H9 (cell line): ENCODE measurements around the gene GLCCI1. TPM values are rescaled to one million over a fixed set of nuclear protein-coding genes. Genes with fewer than 3 reads are reported as not detected.

ENCODE experiments used
- DNase-seq: peaks from one replicate; pipeline ENCODE4 v3.0.0-alpha.2; 2017
- H2AFZ ChIP-seq: one replicate; pipeline ENCODE4 v1.6.1; 2013; ENCODE audit warnings: mild to moderate bottlenecking, low read length, control low read depth, moderate library complexity
- H2AK5ac ChIP-seq: 2 replicates; pipeline ENCODE4 v1.6.1; 2013; ENCODE audit warnings: low read length, control low read depth, mixed read lengths; ENCODE audit not compliant: insufficient read length
- H2BK120ac ChIP-seq: one replicate; pipeline ENCODE4 v1.6.1; 2013; ENCODE audit warnings: low read depth, mild to moderate bottlenecking, low read length, control low read depth, inconsistent platforms; ENCODE audit not compliant: poor library complexity, severe bottlenecking
- H2BK12ac ChIP-seq: 2 replicates; pipeline ENCODE4 v1.6.1; 2013; ENCODE audit warnings: low read length, control low read depth, mixed read lengths, low read depth; ENCODE audit not compliant: insufficient read length
- H2BK15ac ChIP-seq: 2 replicates; pipeline ENCODE4 v1.6.1; 2013; ENCODE audit warnings: low read depth, low read length, control low read depth
- H2BK20ac ChIP-seq: one replicate; pipeline ENCODE4 v1.6.1; 2013; ENCODE audit warnings: low read depth, mild to moderate bottlenecking, low read length, control low read depth, inconsistent platforms; ENCODE audit not compliant: poor library complexity, severe bottlenecking
- H2BK5ac ChIP-seq: 2 replicates; pipeline ENCODE4 v1.6.1; 2013; ENCODE audit warnings: low read length, control low read depth, mixed read lengths; ENCODE audit not compliant: insufficient read length
- H3K14ac ChIP-seq: 2 replicates; pipeline ENCODE4 v1.6.1; 2013; ENCODE audit warnings: low read length, control low read depth; ENCODE audit not compliant: insufficient read depth
- H3K18ac ChIP-seq: 2 replicates; pipeline ENCODE4 v1.6.1; 2013; ENCODE audit warnings: low read depth, mild to moderate bottlenecking, mixed read lengths, low read length, control low read depth; ENCODE audit not compliant: insufficient read length
- H3K23ac ChIP-seq: 2 replicates; pipeline ENCODE4 v1.6.1; 2013; ENCODE audit warnings: low read length, control low read depth, mixed read lengths, low read depth; ENCODE audit not compliant: insufficient read length
- H3K23me2 ChIP-seq: 2 replicates; pipeline ENCODE4 v1.6.1; 2013; ENCODE audit warnings: low read depth, mild to moderate bottlenecking, mixed read lengths, low read length, control low read depth; ENCODE audit not compliant: insufficient read length, poor library complexity, severe bottlenecking
- H3K27ac ChIP-seq: 2 replicates; pipeline ENCODE4 v1.5.1; 2013; ENCODE audit warnings: low read length, control low read depth, mixed read lengths, low read depth; ENCODE audit not compliant: insufficient read length
- H3K27me3 ChIP-seq: 2 replicates; pipeline ENCODE4 v1.6.1; 2013; ENCODE audit warnings: low read length, control low read depth, inconsistent platforms; ENCODE audit not compliant: insufficient read depth
- H3K4ac ChIP-seq: 2 replicates; pipeline ENCODE4 v1.6.1; 2013; ENCODE audit warnings: low read depth, mild to moderate bottlenecking, control low read depth, inconsistent platforms, low read length, moderate library complexity
- H3K4me1 ChIP-seq: 2 replicates; pipeline ENCODE4 v1.6.1; 2013; ENCODE audit warnings: low read length, control low read depth, inconsistent platforms; ENCODE audit not compliant: insufficient read depth
- H3K4me2 ChIP-seq: 2 replicates; pipeline ENCODE4 v1.6.1; 2013; ENCODE audit warnings: low read length, control low read depth, mixed read lengths; ENCODE audit not compliant: insufficient read length, insufficient read depth
- H3K56ac ChIP-seq: 2 replicates; pipeline ENCODE4 v1.6.1; 2013; ENCODE audit warnings: low read depth, mild to moderate bottlenecking, mixed read lengths, low read length, control low read depth; ENCODE audit not compliant: insufficient read length
- H3K79me1 ChIP-seq: 2 replicates; pipeline ENCODE4 v1.6.1; 2013; ENCODE audit warnings: low read depth, mild to moderate bottlenecking, moderate library complexity, low read length, control low read depth, inconsistent platforms; ENCODE audit not compliant: insufficient read depth, poor library complexity, severe bottlenecking
- H3K79me2 ChIP-seq: 2 replicates; pipeline ENCODE4 v1.6.1; 2013; ENCODE audit warnings: low read length, control low read depth, inconsistent platforms; ENCODE audit not compliant: insufficient read depth
- H3K9ac ChIP-seq: 2 replicates; pipeline ENCODE4 v1.6.1; 2013; ENCODE audit warnings: low read length, control low read depth, mixed read lengths; ENCODE audit not compliant: insufficient read length; ENCODE audit errors: extremely low read depth
- H3K9me3 ChIP-seq: one replicate; pipeline ENCODE4 v1.6.1; 2013; ENCODE audit warnings: low read depth, low read length, inconsistent platforms; ENCODE audit not compliant: control insufficient read depth
- H3T11ph ChIP-seq: one replicate; pipeline ENCODE4 v1.6.1; 2013; ENCODE audit warnings: mild to moderate bottlenecking, low read length, control low read depth, inconsistent platforms
- H4K20me1 ChIP-seq: one replicate; pipeline ENCODE4 v1.6.1; 2013; ENCODE audit not compliant: control insufficient read depth, insufficient read length, insufficient read depth
- H4K5ac ChIP-seq: 2 replicates; pipeline ENCODE4 v1.6.1; 2013; ENCODE audit warnings: low read depth, mild to moderate bottlenecking, mixed read lengths, low read length, control low read depth; ENCODE audit not compliant: insufficient read length
- H4K8ac ChIP-seq: replicated peaks from 2 replicates; pipeline ENCODE4 v1.6.1; 2013; ENCODE audit warnings: low read length, control low read depth, mixed read lengths, low read depth; ENCODE audit not compliant: insufficient read length
- H4K91ac ChIP-seq: 2 replicates; pipeline ENCODE4 v1.6.1; 2013; ENCODE audit warnings: low read depth, mild to moderate bottlenecking, moderate library complexity, mixed read lengths, low read length, control low read depth; ENCODE audit not compliant: insufficient read length
- H3K27ac Mint-ChIP-seq, 3 experiments: 2 replicates in 2 of 3; 3 replicates in 1 of 3; pipeline ENCODE4 v1.8.0; 2020 to 2021; ENCODE audit warnings: mixed read lengths in 3 of 3, mild to moderate bottlenecking in 1 of 3, moderate library complexity in 1 of 3
- H3K27me3 Mint-ChIP-seq: 2 replicates; pipeline ENCODE4 v1.8.0; 2021; ENCODE audit warnings: low read depth, mild to moderate bottlenecking, moderate library complexity, mixed read lengths
- H3K36me3 Mint-ChIP-seq, 3 experiments: 2 replicates in 2 of 3; 3 replicates in 1 of 3; pipeline ENCODE4 v1.8.0; 2020 to 2021; ENCODE audit warnings: low read depth in 3 of 3, mixed read lengths in 3 of 3; ENCODE audit not compliant: insufficient read depth in 1 of 3
- H3K4me1 Mint-ChIP-seq, 2 experiments: 2 replicates each; pipeline ENCODE4 v1.8.0; 2020; ENCODE audit warnings: mixed read lengths in 2 of 2
- H3K4me3 Mint-ChIP-seq, 2 experiments: 2 replicates in 1 of 2; 3 replicates in 1 of 2; pipeline ENCODE4 v1.8.0; 2020 to 2021; ENCODE audit warnings: mild to moderate bottlenecking in 2 of 2, mixed read lengths in 2 of 2, moderate library complexity in 1 of 2
- H3K9me3 Mint-ChIP-seq, 2 experiments: 2 replicates in 1 of 2; 3 replicates in 1 of 2; pipeline ENCODE4 v1.8.0; 2020; ENCODE audit warnings: mild to moderate bottlenecking in 2 of 2, mixed read lengths in 2 of 2, moderate library complexity in 1 of 2
- CTCF ChIP-seq: fragments of 200-600 bp; sonication (generic); conservative IDR thresholded peaks from 3 replicates; pipeline ENCODE4 v1.8.0; 2021; ENCODE audit warnings: antibody characterized with exemption, mild to moderate bottlenecking
- WGBS: extraction: QIAGEN DNeasy Blood & Tissue Kit; methylation state at CpG from one replicate; pipeline ENCODE4 v1.1.7; 2013; ENCODE audit warnings: missing lambda C conversion rate, low lambda C conversion rate, mixed read lengths; ENCODE audit not compliant: insufficient read length; ENCODE audit errors: extremely low coverage; 5-methylcytosine and 5-hydroxymethylcytosine counted together
- total RNA-seq: library from RNA; stranded (reverse); gene quantifications from 2 replicates; pipeline ENCODE4 v1.2.1, GENCODE V29; 2021

Gene GLCCI1
- total RNA-seq, 1 experiment from 2014 or later, result 19.1 TPM

GRCh38 chr7:7990441-7990761 is 21.8 kb downstream of the GLCCI1 start:
- peaks cover 2% of the 10 kb centered on the region; the same call in 1 of the 2 replicates for H3K79me2 ChIP-seq
- WGBS, result no CpG with 5 or more reads among the region's 2 CpGs

More at GRCh38 chr7:7990441-7990761, 21.8 kb downstream of the GLCCI1 start:
- Histone ChIP-seq H2BK20ac (no peak overlapping the region), H3K4ac (no peak overlapping the region), H3K79me1 (no peaks in the 10 kb centered on the region), H2AK5ac (no peak overlapping the region), H3K18ac (no peak overlapping the region), H4K91ac (no peak overlapping the region), H3K14ac (no peak overlapping the region), H3K23ac (no peak overlapping the region), H3T11ph (no peak overlapping the region), H2BK15ac (no peak overlapping the region), H2AFZ (no peak overlapping the region), H3K27me3 (no peaks in the 10 kb centered on the region), H3K56ac (no peak overlapping the region), H3K4me2 (no peak overlapping the region), H3K23me2 (no peaks in the 10 kb centered on the region), H2BK120ac (no peak overlapping the region), H3K4me1 (no peaks in the 10 kb centered on the region), H3K9ac (no peak overlapping the region), H2BK5ac (no peak overlapping the region), H3K27ac (no peak overlapping the region), H3K9me3 (peaks cover 6% of the 10 kb centered on the region), H4K8ac (no peak overlapping the region), H4K5ac (no peak overlapping the region), H2BK12ac (no peak overlapping the region), H4K20me1 (no peaks in the 10 kb centered on the region)
- Mint-ChIP-seq H3K27ac (no peak overlapping the region; a peak in 1 of 7 replicates), H3K4me1 (peaks cover 10% of the 10 kb centered on the region in 2 experiments; a peak in 3 of 4 replicates), H3K9me3 (peaks cover 23 to 25% of the 10 kb centered on the region in 2 experiments), H3K36me3 (peaks cover 19 to 33% (median 19%) of the 10 kb centered on the region in 3 experiments), H3K4me3 (no peak overlapping the region), H3K27me3 (no peaks in the 10 kb centered on the region)
- DNase-seq, result no peak
- no peak for TF ChIP-seq CTCF
